Measurements from ENCODE around the gene CMTR1. TPM values are rescaled to one million over a fixed set of nuclear protein-coding genes. Genes with fewer than 3 reads are reported as not detected.
"Not testable (repeated sequence)": the region's sequence is repeated elsewhere in the genome, so short reads cannot be mapped to it uniquely, and the experiment has no call there.

The CMTR1 gene
- total RNA-seq, 2 donors from 2014 or later: 37.8 to 51.8 TPM

DNA sequence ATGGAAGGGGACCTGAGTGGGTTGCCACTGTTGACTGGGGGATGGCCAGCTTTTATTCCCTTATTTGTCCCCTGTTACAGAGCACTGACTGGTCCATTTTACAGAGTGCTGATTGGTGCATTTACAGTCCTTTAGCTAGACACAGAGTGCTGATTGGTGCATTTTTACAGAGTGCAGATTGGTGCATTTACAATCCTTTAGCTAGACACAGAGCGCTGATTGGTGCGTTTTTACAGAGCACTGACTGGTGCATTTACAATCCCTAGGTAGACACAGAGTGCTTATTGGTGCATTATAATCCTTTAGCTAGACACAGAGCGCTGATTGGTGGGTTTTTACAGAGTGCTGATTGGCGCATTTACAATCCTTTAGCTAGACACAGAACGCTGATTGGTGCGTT is 67.9 kb downstream of the CMTR1 start:
- peaks cover 34% of the 10 kb centered on the region for H3K36me3 Mint-ChIP-seq (ENCODE audit: low read depth)
- H3K4me1 Mint-ChIP-seq: peaks cover 57% of the 10 kb centered on the region
- not testable (repeated sequence) for H3K27me3 Mint-ChIP-seq; ATAC-seq (replicated peaks); H3K9me3 Mint-ChIP-seq; H3K27ac Mint-ChIP-seq
- peak overlapping the region; percentile 86 for H3K4me3 Mint-ChIP-seq

DNA sequence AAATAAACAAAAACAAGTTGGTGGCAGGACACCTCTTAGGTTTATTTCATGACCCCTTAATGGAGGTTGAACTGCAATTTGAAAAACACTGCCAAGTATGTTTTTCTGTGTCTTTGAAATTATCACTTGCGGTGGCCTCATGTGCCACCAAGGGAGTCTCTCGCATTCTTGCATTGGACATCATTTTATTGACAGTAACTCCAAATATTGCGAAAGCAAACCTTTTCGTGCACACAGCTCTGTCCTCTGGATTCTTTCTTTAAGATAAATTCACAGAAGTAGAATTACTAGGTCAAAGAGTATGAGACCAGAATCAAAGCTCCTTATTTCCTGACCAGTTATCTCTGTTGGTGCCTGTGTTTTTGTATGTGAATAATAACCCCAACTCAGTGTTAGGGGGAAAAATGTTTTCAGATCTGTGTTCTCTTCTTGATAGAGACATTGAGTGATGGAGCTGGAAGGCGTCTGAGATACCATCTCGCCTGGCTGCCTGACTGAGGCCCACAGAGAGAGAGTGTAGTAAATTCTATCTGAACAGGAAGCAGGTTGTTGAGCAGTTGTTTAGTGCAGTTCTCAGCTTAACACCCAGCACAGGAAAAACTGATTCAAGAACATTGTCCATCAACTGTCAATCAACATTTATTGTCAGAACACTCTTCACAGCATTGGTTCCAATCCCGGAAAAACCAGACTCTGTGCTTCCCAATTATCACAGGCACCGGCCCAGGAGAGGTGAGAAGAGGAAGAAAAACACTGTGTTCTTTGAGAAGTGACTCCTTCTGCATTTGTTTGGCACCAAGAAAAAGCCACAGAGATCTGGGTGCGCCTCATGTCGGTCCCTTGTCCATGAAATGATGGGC is 68.8 kb downstream of the CMTR1 start:
- H3K4me3 Mint-ChIP-seq: peak overlapping the region; percentile 86
- H3K27me3 Mint-ChIP-seq: no peaks in the 10 kb centered on the region
- H3K9me3 Mint-ChIP-seq: no peaks in the 10 kb centered on the region
- peak overlapping the region; percentile 97 for H3K27ac Mint-ChIP-seq
- H3K36me3 Mint-ChIP-seq (ENCODE audit: low read depth): peaks cover 30% of the 10 kb centered on the region
- no peak for ATAC-seq (replicated peaks)
- peaks cover 53% of the 10 kb centered on the region for H3K4me1 Mint-ChIP-seq

DNA sequence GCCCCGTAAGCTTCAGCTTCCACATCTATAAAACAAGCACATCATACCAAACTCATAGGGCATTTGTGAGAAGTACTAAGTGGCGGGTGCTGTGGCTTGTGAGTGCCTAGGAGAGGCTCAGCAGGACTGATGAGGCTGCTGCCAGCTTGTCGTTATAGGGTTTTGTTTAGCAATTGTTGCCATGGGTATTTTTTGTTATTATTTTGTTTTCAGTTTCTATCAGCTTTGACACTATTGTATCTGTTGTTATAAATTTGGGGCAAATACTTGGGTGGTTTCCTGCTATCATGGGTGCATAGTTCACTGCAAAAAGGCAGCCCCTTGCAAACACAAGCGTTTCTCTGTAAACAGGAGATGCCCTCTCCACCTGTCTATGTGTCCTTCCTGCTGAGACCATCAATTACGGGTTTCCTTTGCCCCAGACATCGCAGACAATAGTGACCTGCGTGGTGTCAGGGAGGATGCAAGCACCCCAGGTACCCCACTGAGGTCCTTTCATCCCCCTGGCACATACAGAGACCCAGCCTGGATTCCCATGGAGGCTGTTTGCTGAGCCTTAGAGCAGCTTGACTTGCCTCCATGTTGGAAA is 69.8 kb downstream of the CMTR1 start:
- Mint-ChIP-seq H3K27ac (peak overlapping the region; percentile 97), H3K36me3 (ENCODE audit: low read depth) (peaks cover 21% of the 10 kb centered on the region), H3K9me3 (no peaks in the 10 kb centered on the region), H3K4me3 (peak overlapping the region; percentile 86), H3K27me3 (no peaks in the 10 kb centered on the region), H3K4me1 (peaks cover 45% of the 10 kb centered on the region)
- ATAC-seq (replicated peaks): peak; percentile 26

GRCh38 chr6:37503309-37503965 is 70.4 kb downstream of the CMTR1 start:
- peaks cover 15% of the 10 kb centered on the region for H3K36me3 Mint-ChIP-seq (ENCODE audit: low read depth)
- H3K4me1 Mint-ChIP-seq: peaks cover 42% of the 10 kb centered on the region
- H3K4me3 Mint-ChIP-seq: peak overlapping the region; percentile 86
- no peaks in the 10 kb centered on the region for H3K27me3 Mint-ChIP-seq
- no peaks in the 10 kb centered on the region for H3K9me3 Mint-ChIP-seq
- no peak for ATAC-seq (replicated peaks)
- peak overlapping the region; percentile 97 for H3K27ac Mint-ChIP-seq

DNA sequence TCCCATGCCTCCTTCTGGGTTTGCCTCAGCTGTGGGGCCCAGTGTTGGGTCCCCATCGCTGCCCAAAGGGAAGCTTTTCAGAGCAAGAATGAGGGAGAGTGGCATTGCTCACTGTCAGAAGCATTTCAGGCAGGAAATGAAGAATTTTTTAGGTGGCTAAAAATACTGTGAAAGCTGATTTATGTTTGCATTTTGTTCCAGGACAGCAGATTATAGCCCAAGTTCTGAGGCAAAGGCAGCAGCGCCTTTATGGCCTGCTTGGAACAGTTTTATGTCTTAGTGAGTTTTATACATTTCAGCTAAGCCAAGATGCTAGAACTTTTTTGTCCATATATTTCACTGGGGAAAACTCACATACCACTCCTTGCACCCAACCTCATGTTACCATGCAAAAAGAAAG is 71.0 kb downstream of the CMTR1 start:
- H3K27me3 Mint-ChIP-seq: no peaks in the 10 kb centered on the region
- no peak for ATAC-seq (replicated peaks)
- H3K9me3 Mint-ChIP-seq: no peaks in the 10 kb centered on the region
- peak overlapping the region; percentile 97 for H3K27ac Mint-ChIP-seq
- H3K36me3 Mint-ChIP-seq (ENCODE audit: low read depth): peaks cover 9% of the 10 kb centered on the region
- H3K4me3 Mint-ChIP-seq: peak overlapping the region; percentile 86
- peaks cover 44% of the 10 kb centered on the region for H3K4me1 Mint-ChIP-seq

GRCh38 chr6:37506479-37506878 is 73.5 kb downstream of the CMTR1 start:
- peaks cover 53% of the 10 kb centered on the region for H3K4me1 Mint-ChIP-seq
- no peak overlapping the region for H3K27ac Mint-ChIP-seq
- no peak for ATAC-seq (replicated peaks)
- peaks cover 4% of the 10 kb centered on the region for H3K9me3 Mint-ChIP-seq
- no peak overlapping the region for H3K4me3 Mint-ChIP-seq
- H3K36me3 Mint-ChIP-seq (ENCODE audit: low read depth): no peaks in the 10 kb centered on the region
- no peaks in the 10 kb centered on the region for H3K27me3 Mint-ChIP-seq

- Mint-ChIP-seq H3K27ac (peak overlapping the region; percentile 55), H3K27me3 (no peaks in the 10 kb centered on the region), H3K4me3 (no peak overlapping the region), H3K9me3 (peaks cover 4% of the 10 kb centered on the region), H3K4me1 (peaks cover 48% of the 10 kb centered on the region), H3K36me3 (ENCODE audit: low read depth) (no peaks in the 10 kb centered on the region)
- ATAC-seq (replicated peaks): no peak
Measured at GRCh38 chr6:37507077-37507476, 74.1 kb downstream of the CMTR1 start.

- H3K4me3 Mint-ChIP-seq: peak overlapping the region; percentile 38
- peak; percentile 68 for ATAC-seq (replicated peaks)
- peaks cover 41% of the 10 kb centered on the region for H3K4me1 Mint-ChIP-seq
- H3K9me3 Mint-ChIP-seq: peaks cover 4% of the 10 kb centered on the region
- no peaks in the 10 kb centered on the region for H3K27me3 Mint-ChIP-seq
- peak overlapping the region; percentile 56 for H3K27ac Mint-ChIP-seq
- H3K36me3 Mint-ChIP-seq (ENCODE audit: low read depth): no peaks in the 10 kb centered on the region
Measured at GRCh38 chr6:37507690-37508421, 74.8 kb downstream of the CMTR1 start.

GRCh38 chr6:37511201-37511600 is 78.2 kb downstream of the CMTR1 start:
- Mint-ChIP-seq H3K27ac (peak overlapping the region; percentile 41), H3K27me3 (no peaks in the 10 kb centered on the region), H3K36me3 (ENCODE audit: low read depth) (no peaks in the 10 kb centered on the region), H3K9me3 (peaks cover 4% of the 10 kb centered on the region), H3K4me1 (peaks cover 42% of the 10 kb centered on the region), H3K4me3 (no peak overlapping the region)
- no peak for ATAC-seq (replicated peaks)

GRCh38 chr6:37511910-37512399 is 78.9 kb downstream of the CMTR1 start:
- H3K36me3 Mint-ChIP-seq (ENCODE audit: low read depth): no peaks in the 10 kb centered on the region
- no peak overlapping the region for H3K27ac Mint-ChIP-seq
- H3K9me3 Mint-ChIP-seq: peaks cover 4% of the 10 kb centered on the region
- H3K4me3 Mint-ChIP-seq: no peak overlapping the region
- ATAC-seq (replicated peaks): no peak
- no peaks in the 10 kb centered on the region for H3K27me3 Mint-ChIP-seq
- H3K4me1 Mint-ChIP-seq: peaks cover 49% of the 10 kb centered on the region

DNA sequence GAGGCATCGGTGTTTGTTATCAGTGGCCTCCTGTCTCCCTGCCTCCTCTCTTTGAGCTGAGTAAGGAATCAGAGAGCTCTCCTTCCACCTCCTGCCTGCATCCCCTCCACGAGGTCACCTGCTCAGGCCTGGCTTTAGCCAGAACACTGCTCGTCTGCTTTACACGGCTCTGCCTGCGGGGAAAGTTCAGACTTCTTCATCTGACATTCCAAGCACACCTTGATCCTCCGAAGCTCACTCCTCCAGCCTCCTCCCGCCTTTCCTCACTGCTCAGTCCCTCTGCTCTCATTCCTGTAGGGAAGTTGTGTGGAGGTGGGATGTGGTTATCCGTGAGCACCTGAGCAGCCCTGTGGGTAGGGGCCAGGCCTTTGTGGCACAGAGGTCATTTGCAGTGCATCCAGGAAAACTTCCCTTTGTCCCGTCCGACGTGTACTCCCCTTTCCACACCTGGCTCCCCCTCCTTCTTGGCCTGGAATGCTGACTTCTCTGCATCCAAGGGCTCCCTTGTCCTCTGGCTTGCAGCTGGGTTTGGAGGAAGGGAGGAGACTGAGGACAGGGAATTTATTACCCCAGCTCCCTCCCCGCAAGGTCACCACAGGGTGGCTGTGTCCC is 79.5 kb downstream of the CMTR1 start:
- Mint-ChIP-seq H3K9me3 (peaks cover 4% of the 10 kb centered on the region), H3K36me3 (ENCODE audit: low read depth) (no peaks in the 10 kb centered on the region), H3K4me1 (peaks cover 55% of the 10 kb centered on the region), H3K27ac (peak overlapping the region; percentile 73), H3K27me3 (no peaks in the 10 kb centered on the region), H3K4me3 (no peak overlapping the region)
- no peak for ATAC-seq (replicated peaks)

DNA sequence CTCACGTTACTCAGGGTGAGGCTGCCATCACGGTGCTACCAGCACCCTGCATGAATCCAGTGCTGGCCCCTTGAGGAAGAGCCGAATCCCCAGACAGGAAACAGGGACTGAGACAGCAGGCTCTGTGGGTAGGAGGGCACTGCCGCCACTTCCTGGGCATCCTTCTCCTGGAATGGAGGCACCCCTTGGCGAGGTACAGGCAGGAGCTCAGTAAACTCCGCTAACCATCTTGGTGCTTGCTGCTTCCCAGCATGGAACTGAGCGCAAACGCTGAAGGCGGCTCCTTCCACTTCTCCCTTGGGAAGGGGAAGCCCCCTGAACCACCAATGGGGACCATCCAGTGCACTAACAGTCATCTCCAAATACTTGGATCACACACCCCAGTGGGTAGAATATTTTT is 80.1 kb downstream of the CMTR1 start:
- no peaks in the 10 kb centered on the region for H3K36me3 Mint-ChIP-seq (ENCODE audit: low read depth)
- no peaks in the 10 kb centered on the region for H3K27me3 Mint-ChIP-seq
- ATAC-seq (replicated peaks): no peak
- peaks cover 4% of the 10 kb centered on the region for H3K9me3 Mint-ChIP-seq
- peaks cover 55% of the 10 kb centered on the region for H3K4me1 Mint-ChIP-seq
- peak overlapping the region; percentile 73 for H3K27ac Mint-ChIP-seq
- peak overlapping the region; percentile 70 for H3K4me3 Mint-ChIP-seq

- Mint-ChIP-seq H3K27me3 (no peaks in the 10 kb centered on the region), H3K27ac (peak overlapping the region; percentile 73), H3K4me1 (peaks cover 55% of the 10 kb centered on the region), H3K36me3 (ENCODE audit: low read depth) (no peaks in the 10 kb centered on the region), H3K9me3 (peaks cover 4% of the 10 kb centered on the region), H3K4me3 (peak overlapping the region; percentile 70)
- no peak for ATAC-seq (replicated peaks)
Measured at GRCh38 chr6:37513576-37513975, 80.6 kb downstream of the CMTR1 start.

DNA sequence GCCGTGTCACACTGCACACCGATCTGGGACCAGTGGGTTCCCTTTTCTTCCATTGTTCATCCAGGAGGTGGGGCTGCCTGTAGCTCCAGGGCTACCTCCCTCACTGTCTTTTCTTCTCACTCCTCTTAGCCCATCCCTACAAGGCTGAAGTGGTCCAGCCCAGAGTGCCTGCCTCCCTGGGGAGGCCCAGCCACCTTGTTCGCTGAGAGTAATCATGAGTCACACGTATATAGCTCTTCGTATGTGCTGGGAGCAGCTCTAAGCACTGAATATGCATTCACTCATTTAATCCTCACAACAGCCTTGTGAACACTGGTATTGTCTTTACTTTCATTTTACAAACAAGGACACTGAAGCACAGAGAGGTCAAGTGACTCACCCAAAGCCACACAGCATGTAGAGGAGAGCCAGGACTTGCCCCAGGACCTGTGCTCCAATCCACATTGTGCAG is 81.3 kb downstream of the CMTR1 start:
- H3K9me3 Mint-ChIP-seq: peaks cover 4% of the 10 kb centered on the region
- peaks cover 62% of the 10 kb centered on the region for H3K4me1 Mint-ChIP-seq
- no peaks in the 10 kb centered on the region for H3K36me3 Mint-ChIP-seq (ENCODE audit: low read depth)
- no peaks in the 10 kb centered on the region for H3K27me3 Mint-ChIP-seq
- ATAC-seq (replicated peaks): peak; percentile 74
- peak overlapping the region; percentile 79 for H3K27ac Mint-ChIP-seq
- peak overlapping the region; percentile 70 for H3K4me3 Mint-ChIP-seq

Measured in activated T-helper 17 cell treated with anti-CD3 and anti-CD28 coated beads, Interleukin-2, amount 50 U/mL, for 72 hours (primary cell).